GM19455 (cell line): ENCODE measurements around the gene NPB.

ENCODE experiments used
- ATAC-seq: cut with Tn5 transposase; IDR thresholded peaks from one replicate; pipeline ENCODE4 v1.9.1; 2021; ENCODE audit not compliant: unreplicated experiment

Gene NPB

DNA sequence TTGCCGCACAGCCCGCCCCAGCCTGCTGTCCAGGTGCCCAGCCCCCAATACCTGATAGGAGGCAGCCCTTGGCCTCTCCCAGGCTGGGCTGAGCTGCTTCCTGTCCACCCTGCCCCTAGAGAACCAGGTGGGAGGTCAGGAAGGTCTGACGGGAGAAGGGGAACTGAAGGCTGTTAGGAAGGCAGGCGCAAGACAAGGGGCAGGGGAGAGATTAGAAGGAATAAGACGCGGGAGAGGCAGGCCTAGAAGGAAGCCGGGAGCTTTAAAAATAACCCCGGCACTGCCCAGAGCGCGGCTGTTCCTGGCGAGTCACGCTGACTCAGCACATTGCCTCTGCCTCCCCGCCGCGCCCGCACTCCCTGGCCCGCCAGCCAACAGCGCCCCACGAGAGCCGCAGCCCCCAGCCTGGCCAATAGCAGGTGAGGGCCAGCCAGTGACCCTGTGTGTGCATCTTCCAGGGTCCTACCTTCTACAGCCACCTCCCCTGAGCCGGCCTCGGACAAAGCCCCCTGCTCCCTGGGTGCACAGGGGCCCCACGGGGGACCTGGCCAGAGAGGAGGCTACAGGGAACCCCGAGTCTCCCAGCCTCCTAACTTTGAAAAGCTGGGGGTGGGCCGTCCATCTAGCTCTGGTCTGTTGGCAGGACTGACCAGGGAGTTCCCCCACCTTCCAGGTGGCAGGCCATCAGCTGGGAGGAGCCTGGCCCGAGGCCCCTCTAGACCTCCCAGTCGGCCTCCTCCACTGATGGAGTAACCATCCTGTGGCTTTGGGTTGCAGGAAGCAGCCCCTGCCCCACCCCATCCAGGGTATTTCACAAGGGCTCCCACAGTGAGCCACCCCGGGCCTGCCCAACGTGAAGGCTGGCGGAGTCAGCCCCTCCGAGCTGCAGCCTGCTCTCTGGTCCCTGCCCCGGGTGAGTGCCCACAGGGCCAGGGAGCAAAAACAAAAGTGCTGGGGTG lies 21.5 kb downstream of the NPB start:
- no peak for ATAC-seq

DNA sequence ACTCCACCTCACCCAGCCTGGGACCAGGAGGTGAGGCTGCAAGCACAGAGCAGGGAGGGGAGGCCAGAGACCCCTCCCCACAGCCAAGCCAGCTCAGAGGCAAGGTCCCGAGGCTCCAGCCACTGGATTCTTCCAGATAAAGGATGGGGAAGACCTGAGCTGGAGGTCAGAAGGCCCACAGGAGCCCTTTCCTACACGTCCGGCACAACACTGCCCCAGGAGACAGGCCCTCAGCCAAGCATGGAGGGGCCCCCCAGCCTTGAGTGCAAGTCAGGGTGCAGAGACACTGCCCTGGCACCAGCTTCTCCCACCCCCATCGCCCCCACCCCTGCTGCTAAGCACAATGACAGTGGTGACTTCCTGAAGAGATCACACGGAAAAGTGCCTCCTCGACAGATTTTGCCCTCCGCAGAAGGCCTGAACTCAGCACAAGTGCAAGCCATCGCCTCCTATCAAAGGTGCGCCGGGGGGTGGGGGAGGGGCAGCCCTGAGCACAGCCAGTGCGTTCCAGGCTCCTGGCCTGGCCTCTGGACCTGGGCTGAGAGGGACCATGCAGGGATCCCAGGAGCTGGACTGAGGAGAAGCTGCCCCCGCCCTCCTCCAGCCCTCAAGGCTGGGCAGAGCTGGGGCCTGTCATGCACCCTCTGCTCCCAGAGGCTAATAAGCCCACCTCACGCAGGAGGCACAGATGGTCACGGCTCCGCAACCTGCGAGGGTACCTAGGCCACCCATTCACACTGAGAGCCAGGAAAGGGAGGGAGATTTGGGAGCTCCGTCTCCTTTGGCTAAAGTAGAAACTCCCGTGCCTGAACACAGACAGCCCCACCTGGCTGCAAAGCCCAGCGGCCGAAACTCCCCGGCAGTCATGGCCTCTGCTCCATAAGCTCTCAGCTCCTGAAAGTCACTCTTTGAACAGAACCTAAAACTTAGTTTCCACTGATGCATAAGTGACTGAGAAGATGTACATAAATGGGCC lies 22.8 kb downstream of the NPB start:
- no peak for ATAC-seq

DNA sequence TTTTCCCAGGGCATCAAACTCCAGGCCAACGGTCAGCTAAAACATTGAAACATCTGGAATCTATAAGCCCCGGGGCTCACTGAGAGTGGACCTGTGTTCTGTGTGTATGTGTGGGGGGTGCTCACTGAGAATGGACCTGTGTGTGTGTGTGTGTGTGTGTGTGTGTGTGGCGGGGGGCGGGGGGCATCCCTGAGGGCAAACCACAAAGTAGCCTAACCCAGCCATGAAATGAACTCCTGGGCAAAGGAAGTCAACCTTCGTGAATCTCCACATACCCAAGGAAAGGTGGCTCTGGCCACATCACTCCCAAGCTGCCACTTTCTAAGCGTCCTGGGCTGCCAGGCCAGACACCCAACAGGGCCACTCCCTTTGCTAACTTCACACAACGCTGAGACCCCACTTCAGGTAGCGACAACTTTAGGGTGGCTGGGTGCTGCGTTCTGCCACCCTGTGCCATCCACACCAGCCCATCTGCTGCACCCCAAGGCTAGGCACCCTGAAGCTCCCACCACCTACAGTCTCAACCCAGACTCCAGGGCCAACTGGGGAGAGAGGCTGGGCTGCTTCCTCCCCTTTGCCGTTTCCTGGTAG lies 23.9 kb downstream of the NPB start:
- no peak for ATAC-seq

DNA sequence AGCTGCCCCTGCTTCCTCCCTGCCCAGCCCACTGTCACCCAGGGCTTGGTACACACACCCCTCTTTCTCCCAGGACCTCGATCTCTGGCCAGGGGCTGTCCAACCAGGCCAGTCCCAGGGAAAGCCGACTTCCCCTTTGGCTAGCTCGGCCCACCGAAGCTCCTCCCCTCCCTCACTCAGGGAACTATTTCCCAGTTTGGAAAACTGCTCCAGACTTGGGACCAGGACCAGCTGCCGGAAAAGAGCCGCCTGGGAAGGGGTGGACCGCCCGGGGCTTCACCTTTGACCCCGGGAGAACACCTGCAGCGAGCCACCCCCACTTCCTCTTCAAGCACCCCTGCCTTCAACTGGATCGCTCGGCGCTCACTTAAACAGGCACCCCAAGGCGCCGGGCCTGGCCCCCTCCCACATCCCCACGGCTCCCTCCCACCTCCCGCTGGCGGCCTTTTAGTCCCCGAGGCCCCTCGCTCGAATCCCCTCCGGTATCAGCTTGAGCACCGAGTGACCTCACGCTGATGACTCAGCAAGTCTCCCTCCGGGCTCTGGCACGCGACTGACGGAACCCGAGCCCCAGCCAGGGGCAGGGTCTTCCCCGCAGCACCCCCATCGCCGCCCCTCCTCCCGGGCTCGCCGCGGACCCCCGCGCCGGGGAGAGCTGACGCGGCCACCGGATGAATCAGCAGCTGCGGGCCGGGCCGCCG lies 24.6 kb downstream of the NPB start:
- peak; percentile 20 for ATAC-seq

DNA sequence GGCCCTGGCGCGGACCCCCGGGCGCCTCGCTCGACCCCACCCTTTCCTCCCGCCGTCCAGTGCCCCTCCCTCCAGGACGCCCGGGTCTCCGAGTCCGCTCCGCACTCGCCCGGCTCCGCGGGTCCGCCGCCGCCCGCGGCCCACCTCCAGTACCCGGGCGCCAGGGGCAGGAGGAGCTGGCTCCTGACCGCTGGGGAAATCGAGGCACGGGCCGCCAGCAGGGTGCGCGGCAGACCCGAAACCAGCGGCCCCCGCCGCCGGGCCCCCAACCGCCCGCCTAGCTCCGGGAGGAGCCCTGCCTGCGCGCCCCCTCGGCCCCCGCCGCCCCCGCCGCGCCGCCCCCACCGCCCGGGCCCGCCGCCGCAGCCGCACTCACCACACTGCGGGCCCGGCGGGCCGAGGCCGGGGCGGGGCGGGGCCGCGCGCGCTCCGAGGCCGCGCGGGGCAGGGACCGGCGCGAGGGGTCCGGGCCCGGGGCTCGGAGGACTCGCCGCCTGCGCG lies 25.2 kb downstream of the NPB start:
- ATAC-seq: peak; percentile 26

DNA sequence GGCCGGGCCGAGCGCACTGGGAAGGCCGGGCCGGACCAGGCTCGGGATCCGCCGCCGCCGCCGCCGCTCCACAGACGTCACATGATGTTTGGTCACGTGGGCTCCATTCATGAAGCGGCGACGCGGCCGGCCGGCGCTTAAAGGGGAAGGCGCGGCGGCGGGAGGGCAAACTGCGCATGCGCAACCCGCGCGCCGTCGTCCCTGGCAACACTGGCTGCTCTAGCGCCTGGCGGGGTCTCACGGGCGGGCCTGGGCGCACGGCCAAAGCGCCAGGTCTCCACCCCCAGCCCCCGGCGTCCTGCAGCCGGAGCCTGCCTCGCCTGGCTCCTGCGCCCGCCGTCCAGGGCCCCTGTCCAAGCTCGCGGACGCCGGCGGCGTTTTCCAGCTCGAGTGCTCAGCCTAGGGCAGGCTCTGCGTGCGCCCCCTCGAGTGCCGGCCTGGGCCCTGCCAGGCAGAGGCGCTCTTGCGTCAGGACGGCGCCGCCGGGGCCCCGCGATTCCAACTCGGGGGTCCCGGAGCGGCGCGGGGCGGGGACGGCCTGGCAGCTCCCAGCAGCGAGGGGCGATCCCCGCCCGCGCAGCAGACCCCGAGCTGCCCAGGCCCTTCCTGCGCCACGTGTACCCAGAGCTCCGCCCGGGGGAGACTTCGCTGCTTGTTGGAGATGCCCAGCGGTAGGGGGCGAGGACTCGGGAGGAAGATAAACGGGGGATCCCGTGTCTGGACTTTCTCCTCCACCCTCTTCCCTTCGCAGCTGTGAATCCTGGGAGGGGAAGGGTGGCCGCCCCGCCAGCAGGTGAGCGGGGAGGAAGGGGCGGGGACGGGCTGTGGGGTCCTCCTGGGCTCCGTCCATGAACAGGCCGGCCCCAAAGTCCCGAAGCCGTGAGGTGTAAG lies 25.9 kb downstream of the NPB start, which contains the start of gene MAFG:
Gene MAFG, minus strand, starts transcription at position 83 of the 891 bp plus-strand sequence. CDS start 4,550 bp downstream, outside the sequence.
- peak; percentile 59 for ATAC-seq

DNA sequence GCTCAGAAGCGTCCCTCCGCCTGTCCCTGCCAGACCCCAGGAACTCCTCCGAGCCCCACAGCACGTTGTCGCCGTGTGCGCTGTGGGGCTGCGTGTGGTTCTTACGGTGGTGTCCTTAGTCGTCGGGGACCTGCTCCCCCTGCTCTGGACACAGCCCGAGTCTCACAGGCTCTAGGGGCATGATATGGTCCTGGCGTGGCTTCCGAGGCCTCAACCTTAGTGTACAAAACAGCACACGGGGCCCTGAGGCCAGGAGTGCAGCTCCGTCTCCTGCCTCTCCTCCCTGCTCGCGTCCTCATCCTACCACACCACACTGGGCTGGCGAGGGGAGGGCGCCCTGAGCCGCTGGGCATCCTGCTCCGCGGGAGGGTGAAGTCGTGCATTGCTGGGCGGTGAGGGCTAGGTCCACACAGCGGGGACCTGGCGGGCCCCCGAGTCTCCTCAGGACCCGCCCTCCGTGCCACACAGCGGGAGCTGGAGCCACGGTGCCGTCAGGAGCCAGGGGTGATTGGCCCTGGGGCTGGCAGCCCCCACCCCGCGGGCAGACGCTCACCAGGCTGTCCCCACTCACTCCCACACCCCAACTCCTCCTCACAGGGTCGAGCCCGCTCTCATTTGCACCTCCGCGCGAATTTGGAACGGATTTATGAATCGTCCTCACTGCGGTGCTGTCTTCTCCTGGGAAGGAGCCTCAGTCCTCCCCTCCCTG lies 26.7 kb downstream of the NPB start:
- no peak for ATAC-seq

DNA sequence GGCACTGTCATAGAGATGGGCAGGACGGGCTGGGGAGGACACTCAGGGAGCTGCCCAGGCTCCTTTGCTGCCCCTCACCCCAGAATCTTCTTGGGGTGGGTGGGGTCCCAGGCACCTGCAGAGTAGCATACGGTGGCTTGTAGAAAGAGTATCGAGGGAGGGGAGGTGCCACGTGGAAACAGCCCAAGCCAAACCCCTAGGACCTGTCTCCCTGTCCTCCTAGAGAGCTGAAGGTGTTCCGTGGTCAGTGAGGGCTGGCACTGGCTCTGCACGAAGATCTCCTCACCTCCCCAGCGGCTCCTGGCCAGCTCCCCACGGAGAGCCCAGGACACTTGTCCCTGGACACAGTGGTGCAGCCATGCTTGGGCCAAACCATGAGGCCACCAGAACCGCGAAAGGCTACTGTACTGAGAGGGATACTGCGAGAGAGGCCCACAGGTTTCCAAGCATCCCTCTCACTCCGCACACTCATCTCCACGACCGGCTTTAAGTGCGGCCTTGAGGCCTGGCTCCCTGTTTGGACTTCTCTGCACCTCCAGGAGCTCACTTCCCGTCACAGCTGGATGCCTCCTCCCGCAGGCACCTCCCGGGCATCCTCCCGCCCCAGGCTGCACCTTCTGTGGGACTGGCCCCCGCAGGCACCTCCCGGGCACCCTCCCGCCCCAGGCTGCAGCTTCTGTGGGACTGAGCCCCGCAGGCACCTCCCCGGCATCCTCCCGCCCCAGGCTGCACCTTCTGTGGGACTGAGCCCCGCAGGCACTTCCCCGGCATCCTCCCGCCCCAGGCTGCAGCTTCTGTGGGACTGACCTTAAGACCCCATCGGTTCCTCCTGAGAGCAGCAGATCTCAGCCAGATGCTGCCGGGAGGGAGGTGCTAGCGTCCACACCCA lies 27.5 kb downstream of the NPB start:
- ATAC-seq: no peak

DNA sequence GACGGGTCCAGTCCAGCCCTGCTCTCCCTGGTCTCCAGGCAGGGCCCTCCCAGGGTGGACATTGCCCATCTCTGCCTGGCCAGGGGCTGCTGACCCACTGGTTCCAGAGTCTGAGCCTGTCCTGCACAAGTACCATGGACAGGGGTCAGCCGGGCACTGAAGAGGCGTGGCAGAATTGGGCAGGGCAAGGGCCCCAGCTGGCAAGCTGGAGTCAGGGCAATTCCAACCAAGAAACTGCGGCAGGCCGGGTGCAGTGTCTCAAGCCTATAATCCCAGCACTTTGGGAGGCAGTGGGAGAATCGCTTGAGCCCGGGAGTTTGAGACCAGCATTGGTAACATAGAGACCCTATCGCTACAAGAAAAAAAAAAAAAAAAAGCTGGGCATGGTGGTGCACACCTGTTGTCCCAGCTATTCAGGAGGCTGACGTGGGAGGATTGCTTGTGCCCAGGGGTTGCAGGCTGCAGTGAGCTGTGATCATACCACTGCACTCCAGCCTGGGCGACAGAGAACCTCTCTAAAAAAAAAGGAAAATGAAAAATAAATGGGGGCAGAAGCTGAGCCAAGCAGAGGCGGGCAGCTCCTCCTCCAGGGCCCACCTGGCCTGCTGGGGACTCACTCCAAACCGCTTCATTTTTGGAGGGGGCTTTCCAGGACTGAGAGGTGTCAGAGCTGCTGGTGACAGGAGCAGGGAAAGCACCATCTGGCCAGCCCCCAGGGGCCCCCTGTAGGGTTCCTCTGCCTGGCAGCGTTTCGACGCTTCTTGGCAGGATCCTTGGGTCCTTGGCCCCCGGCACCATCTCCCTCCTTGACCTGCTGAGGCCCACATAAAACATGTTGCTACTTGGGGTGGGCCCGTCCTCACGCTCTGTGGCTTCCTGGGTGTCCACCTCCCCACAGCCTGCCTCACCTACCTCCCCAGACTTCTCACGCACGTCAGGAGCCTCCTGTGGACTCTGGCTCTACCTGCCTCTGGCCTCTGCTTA lies 28.4 kb downstream of the NPB start:
- ATAC-seq: no peak

DNA sequence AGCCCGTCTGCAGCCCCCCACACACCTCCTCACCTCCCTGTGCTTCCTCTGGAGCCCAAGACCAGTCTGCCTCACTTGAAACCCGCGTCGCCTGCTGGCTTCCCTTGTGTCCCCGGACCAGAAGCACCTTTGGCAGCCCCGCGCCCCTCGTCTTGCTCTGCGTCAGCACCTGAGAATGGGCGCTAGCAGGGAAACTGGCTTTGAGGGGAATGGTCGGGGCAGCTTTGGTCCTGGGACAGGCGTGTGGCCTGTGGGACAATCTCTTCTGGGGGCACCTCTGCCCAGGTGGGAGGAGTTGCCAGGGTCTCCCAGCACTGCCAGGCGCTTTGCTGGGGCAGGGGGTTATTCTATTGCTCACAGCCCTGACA lies 29.1 kb downstream of the NPB start:
- ATAC-seq: no peak

DNA sequence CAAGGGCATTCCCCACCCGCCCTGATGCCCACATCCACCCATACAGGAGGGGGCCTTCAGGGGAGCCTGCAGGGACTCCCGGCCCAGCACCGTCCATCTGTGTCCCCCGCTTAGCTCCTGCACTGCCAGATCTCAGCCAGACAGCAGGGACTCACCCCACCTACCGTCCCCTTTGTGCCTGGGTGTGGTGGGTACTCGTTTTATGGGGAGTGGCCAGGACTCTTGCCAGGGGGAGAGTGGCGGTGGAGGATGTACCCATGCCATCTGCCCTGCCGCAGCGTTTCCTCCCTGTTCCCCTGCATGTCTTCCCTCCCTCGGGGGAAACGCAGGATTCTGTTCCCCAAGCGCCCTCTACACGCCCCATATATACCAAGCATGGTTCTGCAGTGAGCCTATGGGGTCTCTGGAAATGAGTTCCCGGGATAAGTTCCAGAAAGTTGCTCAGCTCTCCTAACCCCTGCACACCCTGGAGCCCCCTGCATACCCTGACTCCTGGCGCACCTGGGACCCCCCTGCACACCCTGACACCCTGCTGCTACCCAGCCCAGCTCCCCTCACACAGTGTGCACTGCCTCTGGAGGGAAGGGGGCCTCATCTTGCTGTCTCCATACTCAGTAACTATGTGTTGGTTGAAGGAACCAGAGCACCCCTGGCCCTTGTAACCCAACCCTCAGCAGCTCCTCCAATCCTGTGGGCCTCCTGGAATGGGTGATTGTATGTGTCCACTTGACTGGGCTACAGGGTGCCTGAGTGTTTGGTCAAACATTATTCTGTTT lies 29.7 kb downstream of the NPB start:
- no peak for ATAC-seq

DNA sequence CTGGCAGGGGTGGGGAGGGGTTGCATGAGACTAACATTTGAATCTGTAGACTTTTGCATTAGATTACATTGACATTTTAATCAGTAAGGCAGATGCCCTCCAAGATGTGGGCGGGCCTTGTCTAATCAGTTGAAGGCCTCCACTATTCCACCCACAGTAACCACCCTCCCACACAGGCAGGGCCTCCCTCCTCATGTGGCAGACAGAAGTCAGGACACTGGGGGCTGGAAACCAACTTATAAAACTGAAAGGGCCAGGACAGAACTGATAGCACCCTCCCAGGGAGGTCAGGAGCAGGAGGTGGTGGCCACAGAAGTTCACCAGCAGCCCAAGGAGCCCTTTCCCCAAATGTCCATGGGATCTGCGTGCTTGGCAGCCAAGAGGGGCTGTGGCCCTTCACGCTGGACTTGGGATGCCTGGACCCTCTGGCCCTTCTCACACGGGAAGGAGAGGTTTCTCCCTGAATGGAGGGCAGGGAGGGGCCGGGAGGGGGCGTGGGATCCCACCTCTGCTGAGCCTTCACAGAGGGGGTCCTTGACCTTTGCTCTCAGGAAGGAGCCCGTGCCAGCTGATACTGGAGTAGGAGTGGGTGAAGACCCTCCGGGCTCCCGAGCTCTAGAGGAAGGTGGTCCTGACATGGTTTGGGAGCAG lies 30.4 kb downstream of the NPB start:
- ATAC-seq: no peak

DNA sequence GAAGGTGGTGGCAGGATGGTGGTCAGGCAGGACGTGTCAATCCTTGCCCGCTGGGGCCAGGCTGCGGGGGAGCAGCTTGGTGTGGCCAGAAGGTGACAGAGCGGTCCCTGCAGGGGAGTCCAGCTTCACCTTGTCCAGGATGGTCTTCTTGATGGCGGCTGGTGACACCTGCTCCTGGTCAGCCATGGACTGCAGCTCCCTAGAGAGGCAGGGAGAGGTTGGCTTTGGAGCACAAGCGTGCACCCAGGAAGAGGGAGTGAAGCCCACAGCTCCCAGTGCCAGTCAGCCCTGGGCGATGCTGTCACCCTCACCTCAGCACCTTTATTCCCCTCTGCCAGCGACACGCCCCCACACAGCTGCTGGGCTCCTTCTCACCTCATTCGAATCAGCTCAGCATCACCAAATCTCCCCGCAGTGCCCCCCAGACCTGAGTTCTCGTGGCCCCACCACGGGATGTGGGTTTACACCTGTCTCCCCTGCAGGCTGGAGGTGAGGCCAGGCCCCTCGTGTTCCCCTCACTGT lies 31.2 kb downstream of the NPB start:
- ATAC-seq: no peak

DNA sequence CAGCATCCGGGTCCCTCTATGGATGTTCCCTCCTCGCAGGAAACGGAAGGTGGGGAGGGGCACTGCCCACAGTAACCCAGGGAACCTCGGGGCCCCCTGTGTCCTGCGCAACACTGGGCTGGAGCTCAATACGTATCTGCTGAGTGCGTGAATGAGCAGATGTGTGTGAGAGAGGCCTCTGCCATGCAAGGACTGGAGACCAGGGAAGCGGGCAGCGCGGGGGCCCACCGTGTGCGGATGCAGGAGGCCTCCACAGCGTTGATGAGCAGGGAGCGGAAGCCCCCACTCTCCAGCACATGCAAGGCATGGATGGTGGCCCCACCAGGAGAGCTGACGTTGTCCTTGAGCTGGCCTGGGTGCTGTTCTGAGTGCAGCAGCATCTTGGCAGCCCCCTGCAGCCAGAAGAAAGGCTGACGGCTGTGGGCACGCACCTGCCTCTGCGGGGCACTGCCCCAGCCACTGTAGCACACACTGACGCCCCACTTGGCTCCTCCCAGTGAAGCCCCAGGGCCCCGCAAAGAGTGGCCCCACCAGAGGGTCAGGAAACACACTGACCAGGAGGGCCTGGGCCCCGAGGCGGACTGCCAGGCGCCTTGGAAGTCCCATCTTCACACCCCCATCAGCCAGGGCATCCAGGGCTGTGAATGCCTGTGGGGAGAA lies 32.2 kb downstream of the NPB start:
- no peak for ATAC-seq
